ENCODE data around the gene VSX2. TPM values are rescaled to one million over a fixed set of nuclear protein-coding genes. Genes with fewer than 3 reads are reported as not detected.

The VSX2 gene
- total RNA-seq, 1 experiment from 2014 or later = not detected

DNA sequence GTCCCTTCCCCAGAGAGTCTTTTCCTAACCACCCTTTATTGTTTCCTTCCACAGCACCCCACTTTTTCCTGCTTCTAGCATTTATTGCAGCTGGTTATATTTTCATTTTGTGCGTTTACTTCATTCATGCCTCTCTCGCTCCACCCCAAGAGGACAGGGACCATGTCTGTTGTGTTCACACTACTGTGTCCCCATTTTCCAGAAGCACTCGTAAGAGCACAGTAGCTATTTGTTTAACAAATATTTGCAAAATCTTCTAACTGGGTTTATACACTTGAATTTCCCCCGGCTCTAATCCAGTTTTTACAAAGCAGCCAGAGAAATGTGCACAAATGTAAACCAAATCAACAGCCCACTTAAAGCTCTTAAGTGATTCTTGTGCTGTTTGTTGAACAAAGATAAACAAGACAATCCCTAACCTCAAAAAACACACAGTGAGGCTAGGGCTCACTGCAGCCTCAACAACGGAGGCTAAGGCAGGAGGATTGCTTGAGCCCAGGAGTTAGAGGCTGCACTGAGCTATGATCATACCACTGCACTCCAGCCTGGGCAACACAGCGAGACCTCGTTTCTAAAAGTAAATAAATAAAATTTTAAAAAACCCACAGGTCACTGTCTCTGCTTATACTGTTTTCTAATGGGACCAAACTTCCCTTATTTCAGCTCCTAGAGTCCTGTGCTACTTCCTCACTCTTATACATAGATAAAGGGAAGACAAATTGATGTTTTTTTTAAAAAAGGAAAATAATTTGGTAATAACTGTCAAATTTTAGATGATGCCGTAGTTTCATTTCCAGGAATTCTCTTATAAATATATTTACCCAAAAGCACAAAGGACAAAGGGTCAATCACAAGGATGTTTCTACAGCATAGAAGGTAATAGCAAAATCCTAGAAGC lies 70.1 kb downstream of the VSX2 start:
- Histone ChIP-seq H2BK5ac (ENCODE audit: insufficient read length, low read length) (no peak overlapping the region), H4K8ac (replicated peaks; ENCODE audit: insufficient read length, low read depth, low read length) (no peak overlapping the region), H2BK15ac (ENCODE audit: low read depth, low read length) (no peak overlapping the region), H3K4ac (ENCODE audit: low read depth, low read length) (no peak overlapping the region), H2BK12ac (ENCODE audit: insufficient read length, low read depth, low read length) (no peak overlapping the region), H3K14ac (ENCODE audit: insufficient read depth, low read length) (no peak overlapping the region), H2BK120ac (ENCODE audit: low read depth, low read length, poor library complexity, severe bottlenecking) (no peak overlapping the region), H3K27ac (ENCODE audit: insufficient read length, low read depth, low read length) (no peak overlapping the region), H3K79me2 (ENCODE audit: insufficient read depth, low read length) (no peaks in the 10 kb centered on the region), H3K9me3 (ENCODE audit: control insufficient read depth, low read depth, low read length) (no peaks in the 10 kb centered on the region), H3K9ac (ENCODE audit: extremely low read depth, insufficient read length, low read length) (no peak overlapping the region), H3K18ac (ENCODE audit: insufficient read length, low read depth, low read length) (no peak overlapping the region), H4K5ac (ENCODE audit: insufficient read length, low read depth, low read length) (no peak overlapping the region), H4K91ac (ENCODE audit: insufficient read length, low read depth, low read length) (no peak overlapping the region), H3K27me3 (ENCODE audit: insufficient read depth, low read length) (no peaks in the 10 kb centered on the region), H2AK5ac (ENCODE audit: insufficient read length, low read length) (no peak overlapping the region), H3K4me1 (ENCODE audit: insufficient read depth, low read length) (no peaks in the 10 kb centered on the region), H3K23me2 (ENCODE audit: insufficient read length, low read depth, low read length, poor library complexity, severe bottlenecking) (no peaks in the 10 kb centered on the region), H3T11ph (ENCODE audit: low read length) (no peak overlapping the region), H2BK20ac (ENCODE audit: low read depth, low read length, poor library complexity, severe bottlenecking) (no peak overlapping the region), H3K4me2 (ENCODE audit: insufficient read depth, insufficient read length, low read length) (no peak overlapping the region), H3K23ac (ENCODE audit: insufficient read length, low read depth, low read length) (no peak overlapping the region), H3K79me1 (ENCODE audit: insufficient read depth, low read depth, low read length, poor library complexity, severe bottlenecking) (no peaks in the 10 kb centered on the region), H2AFZ (ENCODE audit: low read length) (no peak overlapping the region), H4K20me1 (ENCODE audit: control insufficient read depth, insufficient read depth, insufficient read length) (no peaks in the 10 kb centered on the region), H3K56ac (ENCODE audit: insufficient read length, low read depth, low read length) (no peak overlapping the region)
- no peaks in the 10 kb centered on the region; the same call in 1 of the 2 replicates for H3K27me3 Mint-ChIP-seq (ENCODE audit: low read depth)
- H3K4me3 Mint-ChIP-seq = no peak overlapping the region
- no CpG with 5 or more reads among the region's 8 CpGs for WGBS (ENCODE audit: extremely low coverage, insufficient read length, low lambda C conversion rate)
- no peaks in the 10 kb centered on the region for H3K36me3 Mint-ChIP-seq (ENCODE audit: insufficient read depth in 1 of 3, low read depth in 3 of 3)
- TF ChIP-seq, protein P1, sequence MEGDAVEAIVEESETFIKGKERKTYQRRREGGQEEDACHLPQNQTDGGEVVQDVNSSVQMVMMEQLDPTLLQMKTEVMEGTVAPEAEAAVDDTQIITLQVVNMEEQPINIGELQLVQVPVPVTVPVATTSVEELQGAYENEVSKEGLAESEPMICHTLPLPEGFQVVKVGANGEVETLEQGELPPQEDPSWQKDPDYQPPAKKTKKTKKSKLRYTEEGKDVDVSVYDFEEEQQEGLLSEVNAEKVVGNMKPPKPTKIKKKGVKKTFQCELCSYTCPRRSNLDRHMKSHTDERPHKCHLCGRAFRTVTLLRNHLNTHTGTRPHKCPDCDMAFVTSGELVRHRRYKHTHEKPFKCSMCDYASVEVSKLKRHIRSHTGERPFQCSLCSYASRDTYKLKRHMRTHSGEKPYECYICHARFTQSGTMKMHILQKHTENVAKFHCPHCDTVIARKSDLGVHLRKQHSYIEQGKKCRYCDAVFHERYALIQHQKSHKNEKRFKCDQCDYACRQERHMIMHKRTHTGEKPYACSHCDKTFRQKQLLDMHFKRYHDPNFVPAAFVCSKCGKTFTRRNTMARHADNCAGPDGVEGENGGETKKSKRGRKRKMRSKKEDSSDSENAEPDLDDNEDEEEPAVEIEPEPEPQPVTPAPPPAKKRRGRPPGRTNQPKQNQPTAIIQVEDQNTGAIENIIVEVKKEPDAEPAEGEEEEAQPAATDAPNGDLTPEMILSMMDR (conservative IDR thresholded peaks at IDR 0.05) = no peak
- H3K27ac Mint-ChIP-seq = peak overlapping the region in 2 of 3 experiments; percentile 1 to 4; a peak in 1 of 7 replicates
- H3K9me3 Mint-ChIP-seq = no peaks in the 10 kb centered on the region
- no peak for DNase-seq
- H3K4me1 Mint-ChIP-seq = peaks cover 3 to 4% of the 10 kb centered on the region in 2 experiments; a peak in 1 of 4 replicates

All from H9 (cell line).